Stimulated activated CD4-positive, alpha-beta T cell treated with anti-CD3 and anti-CD28 coated beads, Interleukin-1b, Interleukin-23, amount 100 ng/mL, for 4 hours (primary cell): ENCODE results near the gene CUBN.
"Not testable (repeated sequence)": the region's sequence is repeated elsewhere in the genome, so short reads cannot be mapped to it uniquely, and the experiment has no call there.

Experiments
- DNase-seq, 2 donors: peaks; one replicate each; pipeline ENCODE4 v3.0.0-alpha.2; 2020; ENCODE audit warnings: low read depth in 2 of 2

The CUBN gene

DNA sequence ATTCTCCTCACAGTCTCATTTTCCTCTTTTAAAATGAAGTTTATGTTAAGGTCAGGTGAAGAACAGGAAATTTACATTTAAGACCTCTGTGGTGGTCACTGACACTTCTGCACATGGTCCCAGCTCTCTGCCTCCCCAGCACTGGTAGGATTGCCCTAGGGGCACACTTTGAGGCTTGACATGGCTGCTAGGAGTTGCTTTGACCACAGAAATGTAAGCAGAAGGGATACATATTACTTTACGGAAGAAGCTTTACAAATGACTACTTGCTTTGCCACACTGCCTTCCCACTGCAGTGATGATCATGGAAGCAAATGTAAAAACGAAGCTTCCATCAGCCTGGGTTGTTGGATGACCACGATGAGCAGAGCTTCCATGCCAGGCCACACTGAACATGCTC, 259.3 kb downstream of the CUBN start:
- DNase-seq, result no peak

DNA sequence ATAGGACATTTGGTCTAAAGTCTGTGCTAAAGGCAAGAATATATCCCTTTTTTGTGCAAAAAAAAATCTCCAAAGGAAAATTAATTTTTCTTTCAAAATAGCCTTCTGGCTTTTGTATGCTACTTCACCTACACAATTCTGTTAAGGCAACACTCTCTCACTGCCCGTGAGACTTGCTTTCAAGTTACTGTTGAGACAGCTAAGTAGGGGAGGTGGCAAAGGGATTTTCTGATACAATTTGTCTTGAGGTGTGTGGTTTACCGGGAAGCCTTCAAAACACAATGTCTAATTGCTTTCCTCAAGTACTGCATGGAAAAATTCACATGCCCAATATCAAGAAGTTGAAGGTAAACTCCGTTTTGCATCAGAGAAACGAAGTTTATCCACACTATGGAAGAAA, 261.6 kb downstream of the CUBN start:
- DNase-seq, result no peak

DNA sequence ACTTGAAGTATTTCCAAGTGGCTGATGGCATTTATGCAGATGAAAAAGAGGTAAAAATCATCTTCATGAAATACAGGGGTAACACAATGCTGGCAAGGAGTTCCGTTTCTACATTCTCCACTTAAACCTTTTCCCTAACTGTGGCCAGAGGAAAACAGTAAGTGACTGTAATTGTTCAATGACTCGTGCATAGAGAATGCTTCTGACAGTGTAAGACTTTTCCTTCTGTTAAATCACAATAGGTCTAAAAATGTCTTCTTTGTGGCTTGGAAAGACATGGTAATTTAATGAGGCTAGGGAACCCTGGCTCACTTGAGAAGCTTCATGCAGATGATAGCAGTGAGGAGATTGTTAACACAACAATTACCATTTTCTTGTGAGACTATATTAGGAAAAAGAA, 262.1 kb downstream of the CUBN start:
- DNase-seq, result no peak

DNA sequence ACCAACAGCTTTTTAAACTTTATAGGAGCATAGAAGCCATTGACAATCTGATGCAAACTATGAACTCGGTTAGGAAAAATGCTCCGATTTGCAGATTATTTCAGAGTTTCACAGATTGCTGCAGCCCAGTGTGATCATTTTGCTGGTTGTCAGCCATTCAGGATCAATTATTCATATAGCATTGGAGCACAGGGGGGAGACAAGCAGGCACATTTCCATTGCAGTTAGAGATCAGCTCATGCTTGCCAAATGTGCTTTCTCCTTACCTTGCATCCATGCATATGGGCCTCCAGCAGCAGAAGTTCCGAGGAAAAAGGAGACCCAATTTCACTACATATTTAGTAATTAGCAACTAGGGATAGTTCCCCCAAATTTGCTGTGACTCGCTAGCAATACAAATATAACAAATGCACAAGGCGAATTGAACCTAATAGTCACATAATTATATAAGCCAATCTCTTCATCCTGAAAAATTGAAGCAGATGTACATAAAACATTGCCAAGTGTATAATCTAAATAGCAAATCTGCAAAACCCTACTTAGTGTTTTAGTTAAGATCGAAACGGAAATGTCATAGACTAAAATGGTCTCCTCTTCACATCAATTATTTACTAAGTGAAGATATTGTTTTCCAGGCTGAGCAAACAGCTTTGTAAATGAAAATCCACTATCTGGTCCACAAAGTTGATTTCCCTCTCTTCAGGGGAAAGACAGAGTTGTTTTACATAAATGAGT, 262.9 kb downstream of the CUBN start:
- DNase-seq, result no peak

DNA sequence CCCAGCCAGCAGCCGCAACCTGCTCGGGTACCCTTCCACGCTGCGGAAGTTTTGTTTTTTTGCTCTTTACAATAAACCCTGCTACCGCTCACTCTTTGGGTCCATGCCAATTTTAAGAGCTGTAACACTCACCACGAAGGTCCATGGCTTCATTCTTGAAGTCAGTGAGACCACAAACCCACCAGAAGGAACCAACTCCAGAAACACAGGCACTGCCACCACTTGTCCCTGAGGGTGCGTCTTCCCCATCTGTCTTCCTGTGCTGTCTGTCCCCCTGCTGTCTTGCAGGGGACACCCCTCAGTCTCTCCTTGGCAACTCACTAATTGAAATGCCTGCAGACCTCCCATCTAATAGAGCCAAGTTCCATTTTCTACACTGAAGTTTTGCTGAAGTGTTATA, 263.8 kb downstream of the CUBN start:
- no peak for DNase-seq

DNA sequence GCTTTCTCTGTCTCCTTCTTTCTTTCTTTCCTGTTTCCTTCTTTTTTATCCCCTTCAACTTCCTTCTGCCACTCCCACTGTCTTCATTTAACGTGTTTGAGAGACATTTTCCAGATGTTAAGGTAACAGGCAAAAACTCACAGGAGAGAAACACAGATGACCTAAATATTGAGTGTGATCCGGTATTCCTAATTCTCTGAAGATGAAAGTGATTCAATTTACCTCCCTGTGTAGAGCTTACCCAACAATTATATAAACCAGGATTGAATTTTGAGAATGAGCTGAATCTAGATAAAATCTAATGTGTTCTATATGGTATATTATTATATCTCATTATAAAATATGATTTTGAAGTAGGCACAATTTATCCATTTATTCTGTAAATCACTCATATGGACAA, 265.8 kb downstream of the CUBN start:
- no peak for DNase-seq

DNA sequence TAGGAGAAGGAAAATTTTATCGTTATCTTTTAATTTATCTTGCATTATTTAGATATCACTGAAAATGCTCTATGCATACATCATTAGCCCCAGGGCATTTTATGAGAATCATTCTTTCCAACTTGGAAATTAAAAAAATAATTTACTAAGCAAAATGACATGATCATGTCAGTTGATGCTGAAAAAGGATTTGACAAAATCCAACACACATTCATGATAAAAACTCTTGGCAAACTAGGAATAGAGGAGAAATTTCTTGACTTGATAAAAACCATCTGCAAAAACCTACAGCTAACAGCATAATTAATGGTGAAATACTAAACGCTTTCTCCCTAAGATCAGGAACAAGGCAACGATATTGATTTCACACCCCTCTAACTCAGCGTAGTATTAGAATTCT, 272.2 kb downstream of the CUBN start:
- DNase-seq, result no peak

DNA sequence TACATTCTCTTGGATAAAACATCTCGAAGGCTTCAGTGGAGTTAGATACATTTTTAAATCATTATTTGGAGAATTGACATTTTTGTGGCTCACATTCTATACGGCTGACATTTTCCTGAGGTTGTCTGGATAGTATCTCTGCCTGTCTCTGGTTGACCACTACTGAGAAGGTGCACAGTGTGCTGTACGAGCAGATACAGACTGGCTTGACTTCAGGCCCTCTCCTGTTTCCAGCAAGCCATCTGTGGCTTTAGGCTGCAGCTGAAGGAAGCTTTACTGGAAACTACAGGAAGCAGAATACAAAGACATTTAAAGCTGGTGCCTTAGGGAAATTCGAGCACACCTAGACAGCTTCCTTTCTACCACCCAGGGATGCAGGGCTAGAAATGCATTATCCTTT, 273.0 kb downstream of the CUBN start:
- DNase-seq, result no peak

DNA sequence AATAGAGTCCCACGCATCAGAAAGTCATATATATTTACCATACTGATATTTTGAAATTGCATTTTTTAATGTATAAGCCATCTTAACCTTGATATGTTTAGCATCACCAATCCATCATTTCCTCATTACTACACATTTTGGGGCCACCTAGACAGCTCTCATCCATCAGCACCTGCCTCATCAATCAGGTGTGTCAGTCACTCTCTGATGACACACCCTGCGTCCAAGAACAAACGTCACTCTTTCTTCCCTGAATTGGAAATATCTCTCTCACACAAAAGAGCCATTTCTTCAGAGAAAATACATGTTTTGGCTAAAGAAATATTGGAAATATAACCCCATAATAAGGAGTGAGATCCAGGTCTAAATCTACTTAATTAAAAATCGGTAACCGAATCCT, 273.5 kb downstream of the CUBN start:
- no peak for DNase-seq

DNA sequence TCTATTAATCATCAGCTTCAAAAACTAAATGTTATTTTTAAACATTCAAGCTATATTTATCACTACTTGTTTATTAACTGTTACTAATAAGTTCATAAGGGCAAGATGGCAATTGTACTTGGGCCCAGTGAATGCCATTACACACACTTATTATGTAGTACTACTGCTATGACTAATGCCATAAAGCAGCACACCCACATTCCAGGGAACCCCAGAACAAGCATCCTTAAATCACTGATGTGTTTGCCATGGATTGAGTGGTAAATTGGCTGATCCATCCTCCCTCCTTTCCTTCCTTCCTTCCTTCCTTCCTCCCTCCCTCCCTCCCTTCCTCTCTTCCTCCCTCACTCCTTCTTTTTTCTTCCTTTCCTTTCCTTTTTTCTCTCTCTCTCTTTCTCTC, 275.0 kb downstream of the CUBN start:
- DNase-seq, result no peak

DNA sequence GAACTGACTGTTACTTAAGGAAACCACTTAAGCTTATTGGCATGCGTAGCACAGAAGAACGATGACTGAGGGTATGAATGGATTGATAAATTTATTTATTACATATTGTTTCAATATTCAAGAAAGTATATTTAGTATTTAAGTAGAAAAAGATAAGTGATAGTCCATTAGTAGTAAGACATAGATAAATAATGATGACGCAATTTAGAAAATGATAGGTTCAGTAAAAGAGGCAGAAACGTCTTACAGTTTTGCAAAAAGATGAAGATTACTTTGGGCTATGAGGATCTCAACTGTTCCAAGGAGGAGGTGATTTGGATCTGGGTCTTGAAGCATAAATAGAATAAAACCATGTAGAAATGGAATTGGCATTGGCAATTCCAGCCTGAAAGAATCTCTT, 275.8 kb downstream of the CUBN start:
- DNase-seq, result no peak

DNA sequence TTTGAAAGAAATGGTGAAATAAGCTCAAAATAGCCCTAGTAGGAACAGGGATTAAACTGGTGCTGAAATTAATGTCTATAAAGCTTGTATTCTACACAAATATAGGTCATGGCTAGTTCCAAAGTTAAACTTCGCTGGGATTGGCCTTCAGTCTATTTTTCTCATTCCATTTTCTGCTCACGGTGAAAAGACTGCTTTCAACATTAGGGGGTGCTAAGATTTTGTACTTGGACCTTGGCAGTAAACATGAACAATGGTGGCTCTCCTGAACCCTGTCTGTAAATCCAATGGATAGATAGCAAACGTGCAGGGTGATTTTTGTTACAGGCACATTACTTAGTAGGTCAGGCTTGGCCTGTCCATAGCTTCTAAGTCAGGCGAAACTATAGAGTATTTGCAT, 276.4 kb downstream of the CUBN start:
- DNase-seq, result no peak

DNA sequence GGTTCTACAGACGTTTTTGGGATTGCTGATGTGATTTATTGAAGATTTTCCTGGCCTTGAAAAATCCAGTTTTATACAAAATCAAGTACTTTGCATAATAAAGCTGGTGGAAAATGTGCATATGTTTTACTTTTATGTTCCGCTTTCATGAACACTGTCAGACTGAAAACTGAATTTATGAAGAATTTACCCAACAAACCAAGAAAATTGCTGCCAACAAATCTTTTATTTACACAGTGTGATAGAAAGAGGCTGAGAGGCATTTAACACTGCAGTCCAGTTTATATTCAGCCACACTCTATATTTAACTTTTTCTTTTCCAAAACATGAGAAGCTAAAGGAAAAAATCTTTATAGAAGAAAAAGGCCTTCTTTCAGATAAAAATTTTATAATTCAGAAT, 277.0 kb downstream of the CUBN start:
- DNase-seq, result no peak

DNA sequence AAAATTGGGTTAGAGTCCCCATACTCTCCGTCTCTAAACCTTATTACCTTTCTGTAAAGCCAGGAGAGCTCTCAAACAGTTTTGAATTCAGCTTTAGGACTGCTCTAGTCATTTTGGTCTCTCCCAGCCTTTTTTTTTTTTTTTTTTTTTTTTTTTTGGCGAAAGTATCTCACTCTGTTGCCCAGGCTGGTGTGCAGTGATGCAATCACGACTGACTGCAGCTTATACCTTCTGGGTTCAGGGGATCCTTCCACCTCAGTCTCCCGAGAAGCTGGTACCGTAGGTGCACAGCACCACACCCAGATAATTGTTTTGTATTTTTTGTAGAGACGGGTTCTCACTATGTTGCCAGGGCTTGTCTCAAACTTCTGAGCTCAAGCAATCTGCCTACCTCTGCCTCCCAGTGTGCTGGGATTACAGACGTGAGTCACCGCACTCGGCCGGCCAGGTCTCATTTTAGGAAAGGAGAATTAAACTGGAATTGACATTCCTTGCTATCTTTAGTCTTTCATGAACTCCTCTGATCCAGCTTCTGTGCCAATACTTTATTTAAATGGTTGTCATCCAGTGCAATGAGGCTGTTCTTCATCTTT, 281.0 kb downstream of the CUBN start:
- DNase-seq, result no peak

DNA sequence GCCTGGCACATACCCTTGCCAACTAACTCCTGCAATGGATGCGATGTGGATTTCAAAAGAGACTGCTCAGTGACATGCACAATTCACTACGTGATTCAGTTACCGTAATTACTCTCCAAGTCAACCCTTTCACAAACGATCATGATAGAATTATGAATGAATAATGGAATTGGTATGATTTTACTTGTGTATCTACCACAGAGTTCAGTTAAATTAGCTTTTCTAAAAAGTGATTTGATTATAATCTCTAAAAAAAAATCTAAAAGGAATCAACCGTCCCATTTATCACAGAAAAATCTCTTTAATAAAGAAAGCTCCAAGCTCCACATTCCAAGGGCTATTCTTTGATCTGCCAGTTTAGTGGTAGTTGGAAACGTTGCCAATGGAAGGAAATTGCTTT, 282.0 kb downstream of the CUBN start:
- DNase-seq, result no peak

DNA sequence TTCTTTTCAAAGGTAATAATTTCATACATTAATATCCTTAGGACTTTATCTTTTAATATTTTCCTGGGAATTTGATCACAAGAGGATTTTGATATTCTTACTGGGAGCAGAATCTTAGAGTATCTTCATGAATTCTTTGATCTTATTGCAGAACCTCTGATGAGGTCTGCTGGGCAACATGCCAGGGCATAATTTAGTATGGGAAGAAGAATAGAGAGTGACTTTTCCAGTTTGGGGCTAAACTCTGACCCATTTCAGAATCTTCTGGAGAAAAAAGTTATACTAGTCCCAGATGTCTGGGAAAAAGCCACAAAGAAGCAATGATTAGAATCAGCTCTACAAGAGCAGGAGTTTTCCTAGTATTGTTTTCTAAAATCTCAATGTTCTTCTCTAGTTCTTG, 284.4 kb downstream of the CUBN start:
- no peak for DNase-seq

DNA sequence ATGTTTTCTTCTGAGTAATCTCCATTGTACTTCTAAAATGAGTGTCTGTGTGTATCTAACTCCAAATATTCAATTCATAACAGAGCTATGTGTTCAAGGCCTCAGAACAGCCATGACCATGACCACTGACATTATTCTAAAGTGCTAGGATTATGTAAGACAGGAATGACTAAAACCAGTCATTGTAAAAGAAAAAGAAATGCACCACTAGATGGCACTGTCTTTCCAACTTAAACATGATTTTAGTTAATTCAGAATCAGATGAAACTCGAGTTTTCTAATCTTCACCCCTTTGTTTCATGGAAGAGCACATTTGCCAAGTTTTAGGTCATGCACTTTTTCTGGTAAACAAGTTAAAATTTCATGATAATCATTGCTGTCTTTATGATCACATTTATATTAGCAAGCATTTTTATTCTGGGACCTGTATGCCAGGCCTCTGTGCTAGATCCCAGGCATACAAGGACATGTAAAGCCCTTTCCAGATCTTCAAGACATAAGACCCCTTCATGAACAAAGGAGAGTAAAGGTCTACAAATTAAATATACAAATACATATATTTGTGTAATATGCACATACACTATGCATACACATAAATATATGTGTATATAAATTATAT, 286.2 kb downstream of the CUBN start:
- DNase-seq, result no peak

DNA sequence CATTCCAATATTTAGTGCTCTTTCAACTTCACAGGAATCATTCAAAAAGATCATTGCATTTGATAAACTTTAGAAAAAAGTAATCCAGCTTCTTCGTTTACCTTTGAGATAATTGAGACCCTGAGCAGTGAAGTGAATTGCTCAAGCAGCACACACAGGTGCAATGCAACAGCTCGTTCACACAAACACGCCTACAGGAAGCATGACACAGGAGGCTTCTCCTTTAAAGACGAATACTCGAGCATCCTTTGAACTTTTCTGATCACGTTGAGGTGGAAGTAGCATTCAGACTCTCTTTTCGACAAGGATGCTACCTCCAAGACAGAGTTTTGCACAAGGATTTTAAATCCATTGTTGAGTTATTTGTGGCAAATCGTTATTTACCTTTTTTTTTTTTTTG, 294.4 kb downstream of the CUBN start:
- DNase-seq, result peak in 1 of 2 donors; percentile 29

DNA sequence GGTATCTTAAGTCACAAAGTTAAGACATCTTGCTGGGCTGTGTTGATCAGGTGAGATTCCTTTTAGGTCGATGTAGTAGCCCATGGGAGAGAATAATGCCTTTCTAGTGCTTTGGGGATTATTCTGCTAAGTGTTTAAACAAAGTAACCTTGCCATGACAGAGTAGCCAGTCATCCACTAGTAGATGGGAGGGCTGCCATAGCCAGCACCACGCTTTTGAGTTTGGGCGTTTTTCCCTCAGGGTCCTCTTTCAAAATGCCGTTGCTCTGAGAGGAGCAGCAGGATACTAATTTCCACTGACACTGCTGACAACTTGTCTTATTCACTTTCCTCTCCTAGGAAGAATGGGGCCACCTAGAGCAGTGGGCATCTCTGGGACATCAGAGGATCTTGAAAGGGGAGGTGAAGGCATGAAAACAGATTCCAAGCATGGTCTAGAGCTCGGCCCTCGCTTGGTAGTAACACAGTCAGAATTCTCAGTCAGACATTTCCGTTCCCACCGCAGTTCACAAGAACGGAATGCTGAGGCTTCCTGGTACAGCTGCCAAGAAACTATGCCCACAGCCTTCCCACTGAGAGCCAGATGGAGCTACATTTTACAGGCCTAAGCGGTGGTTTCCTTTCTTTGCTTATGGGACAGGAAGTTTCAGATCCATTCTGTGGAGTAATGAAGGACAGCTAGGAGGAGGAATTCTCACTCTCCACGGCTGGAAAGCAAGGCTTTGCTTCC, 297.1 kb downstream of the CUBN start:
- DNase-seq, result no peak

DNA sequence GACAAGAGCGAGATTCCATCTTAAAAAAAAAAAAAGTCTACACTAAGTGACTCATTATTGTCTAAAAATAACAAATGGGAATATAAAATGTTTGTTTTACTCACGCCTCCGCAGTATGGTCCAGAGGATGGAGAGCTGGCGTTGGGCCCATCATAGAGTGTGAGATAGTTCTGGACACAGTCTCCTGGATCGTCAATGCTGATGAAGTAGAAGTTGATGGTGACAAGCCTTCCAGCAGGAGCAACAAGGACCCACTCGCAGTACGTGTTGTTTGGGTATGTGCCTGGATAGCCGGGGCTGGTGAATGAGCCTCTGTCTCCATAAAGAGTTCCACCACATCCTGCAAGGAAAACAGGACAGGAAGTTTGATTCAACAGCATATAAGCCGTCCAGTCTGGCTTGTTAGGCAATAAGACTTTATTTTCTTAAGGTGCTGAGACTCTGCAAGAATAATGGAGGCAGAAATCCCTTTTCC, 300.9 kb downstream of the CUBN start:
- DNase-seq, result no peak

DNA sequence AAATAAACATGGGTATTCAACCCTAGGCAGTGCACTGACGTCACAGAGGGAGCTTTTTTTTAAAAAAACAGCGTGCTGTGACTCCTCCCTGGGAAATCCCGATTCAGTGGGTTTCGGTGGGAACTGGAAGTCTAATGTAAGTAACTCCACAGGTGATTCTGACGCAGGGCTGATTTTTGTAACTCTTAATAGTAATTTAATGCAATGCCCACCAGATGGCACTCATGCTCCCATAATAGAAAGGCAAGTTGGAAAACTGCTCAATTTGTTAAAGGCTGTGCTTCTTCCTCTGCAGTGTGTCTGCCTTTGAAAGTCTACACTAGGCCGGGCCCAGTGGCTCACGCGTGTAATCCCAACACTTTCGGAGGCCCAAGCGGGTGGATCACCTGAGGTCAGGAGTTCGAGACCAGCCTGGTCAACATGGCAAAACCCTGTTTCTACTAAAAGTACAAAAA, 301.5 kb downstream of the CUBN start:
- DNase-seq, result peak in 1 of 2 donors; percentile 58

DNA sequence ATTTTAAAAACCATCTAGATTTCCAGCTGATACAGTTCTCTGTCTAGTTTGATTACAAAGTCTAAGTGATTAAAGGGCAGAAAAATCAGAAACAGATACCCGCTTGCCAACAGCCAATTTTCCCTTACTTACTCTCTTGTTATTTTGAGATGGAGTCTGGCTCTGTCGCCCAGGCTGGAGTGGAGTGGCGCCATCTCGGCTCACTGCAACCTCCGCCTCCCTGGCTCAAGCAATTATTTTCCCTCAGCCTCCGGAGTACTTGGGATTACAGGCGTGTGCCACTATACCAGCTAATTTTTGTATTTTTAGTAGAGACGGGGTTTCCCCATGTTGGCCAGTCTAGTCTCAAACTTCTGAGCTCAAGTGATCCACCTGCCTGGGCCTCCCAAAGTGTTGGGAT, 302.1 kb downstream of the CUBN start:
- not testable (repeated sequence) for DNase-seq
